Loucy (cell line): ENCODE data around the gene FRAS1.

ENCODE experiments used
- H2AFZ ChIP-seq: fragments of 200-600 bp; sonication (generic); 2 replicates; pipeline ENCODE4 v1.6.0; 2016; ENCODE audit warnings: antibody characterized with exemption, mild to moderate bottlenecking, low read length, moderate library complexity
- H3F3A ChIP-seq: fragments of 200-600 bp; 2 replicates; pipeline ENCODE4 v1.6.0; 2016; ENCODE audit warnings: antibody characterized with exemption, low read depth, mild to moderate bottlenecking
- H3K27me3 ChIP-seq: fragments of 200-600 bp; sonication (generic); 2 replicates; pipeline ENCODE4 v1.6.1; 2014; ENCODE audit warnings: low read length, mild to moderate bottlenecking; ENCODE audit not compliant: insufficient read depth, poor library complexity, severe bottlenecking
- H3K36me3 ChIP-seq: fragments of 200-600 bp; sonication (generic); 2 replicates; pipeline ENCODE4 v1.6.1; 2016; ENCODE audit warnings: low read length; ENCODE audit not compliant: insufficient read depth
- H3K4me1 ChIP-seq: fragments of 200-600 bp; sonication (generic); 2 replicates; pipeline ENCODE4 v1.5.1; 2014; ENCODE audit warnings: low read length, mild to moderate bottlenecking; ENCODE audit not compliant: insufficient read depth, poor library complexity, severe bottlenecking
- H3K4me2 ChIP-seq: fragments of 200-600 bp; sonication (generic); 2 replicates; pipeline ENCODE4 v1.6.0; 2014; ENCODE audit warnings: antibody characterized with exemption, low read length, low read depth, mild to moderate bottlenecking; ENCODE audit not compliant: poor library complexity, severe bottlenecking
- H3K4me3 ChIP-seq: fragments of 200-600 bp; sonication (generic); 2 replicates; pipeline ENCODE4 v1.5.1; 2014; ENCODE audit warnings: low read length, mild to moderate bottlenecking, mixed read lengths; ENCODE audit not compliant: poor library complexity, severe bottlenecking
- H3K79me2 ChIP-seq: fragments of 200-600 bp; sonication (generic); 2 replicates; pipeline ENCODE4 v1.6.1; 2014; ENCODE audit warnings: low read length; ENCODE audit not compliant: insufficient read depth
- H3K9ac ChIP-seq: fragments of 200-600 bp; sonication (generic); 2 replicates; pipeline ENCODE4 v1.6.0; 2014; ENCODE audit warnings: mild to moderate bottlenecking, low read depth, low read length, moderate library complexity; ENCODE audit not compliant: poor library complexity, severe bottlenecking
- H3K9me2 ChIP-seq: fragments of 200-600 bp; sonication (generic); replicated peaks from 2 replicates; pipeline ENCODE4 v1.6.1; 2016; ENCODE audit warnings: low read depth, low read length, mixed read lengths
- H3K9me3 ChIP-seq: fragments of 200-600 bp; sonication (generic); 2 replicates; pipeline ENCODE4 v1.6.1; 2014; ENCODE audit warnings: mild to moderate bottlenecking, antibody characterized with exemption, low read length, low read depth; ENCODE audit not compliant: insufficient read depth
- H4K20me1 ChIP-seq: fragments of 200-600 bp; sonication (generic); 2 replicates; pipeline ENCODE4 v1.6.0; 2014; ENCODE audit warnings: antibody characterized with exemption, low read length, mild to moderate bottlenecking; ENCODE audit not compliant: insufficient read depth, poor library complexity, severe bottlenecking
- EZH2phosphoT487 ChIP-seq: fragments of 200-600 bp; IDR thresholded peaks from 2 replicates; pipeline ENCODE4 v1.6.1; 2018; ENCODE audit warnings: antibody characterized with exemption, mild to moderate bottlenecking, moderate library complexity, borderline replicate concordance
- TF ChIP-seq, protein P1 (sequence below): fragments of 200-600 bp; sonication (generic); conservative IDR thresholded peaks from 2 replicates; pipeline ENCODE4 v1.5.1; 2014; ENCODE audit warnings: mild to moderate bottlenecking, antibody characterized with exemption, low read length

FRAS1 gene

DNA sequence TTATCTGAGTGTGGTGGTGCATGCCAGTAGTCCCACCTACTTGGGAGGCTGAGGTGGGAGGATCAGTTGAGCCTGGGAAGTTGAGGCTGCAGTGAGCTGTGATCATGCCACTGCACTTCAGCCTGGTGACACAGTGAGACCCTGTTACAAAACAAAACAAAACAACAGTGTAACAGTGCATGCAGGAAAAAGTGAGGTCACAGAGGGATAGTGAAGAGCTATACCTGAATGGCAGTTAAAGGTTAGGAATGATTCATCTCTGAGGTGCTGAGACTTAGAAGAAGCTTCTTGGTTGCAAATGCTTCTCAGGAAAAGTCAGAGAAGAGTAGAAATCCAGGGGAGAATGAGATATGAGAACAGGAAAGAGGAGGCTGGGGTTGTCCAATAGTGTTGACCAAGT lies 178.7 kb downstream of the FRAS1 start:
- no peak for TF ChIP-seq EZH2phosphoT487
- TF ChIP-seq, protein P1, sequence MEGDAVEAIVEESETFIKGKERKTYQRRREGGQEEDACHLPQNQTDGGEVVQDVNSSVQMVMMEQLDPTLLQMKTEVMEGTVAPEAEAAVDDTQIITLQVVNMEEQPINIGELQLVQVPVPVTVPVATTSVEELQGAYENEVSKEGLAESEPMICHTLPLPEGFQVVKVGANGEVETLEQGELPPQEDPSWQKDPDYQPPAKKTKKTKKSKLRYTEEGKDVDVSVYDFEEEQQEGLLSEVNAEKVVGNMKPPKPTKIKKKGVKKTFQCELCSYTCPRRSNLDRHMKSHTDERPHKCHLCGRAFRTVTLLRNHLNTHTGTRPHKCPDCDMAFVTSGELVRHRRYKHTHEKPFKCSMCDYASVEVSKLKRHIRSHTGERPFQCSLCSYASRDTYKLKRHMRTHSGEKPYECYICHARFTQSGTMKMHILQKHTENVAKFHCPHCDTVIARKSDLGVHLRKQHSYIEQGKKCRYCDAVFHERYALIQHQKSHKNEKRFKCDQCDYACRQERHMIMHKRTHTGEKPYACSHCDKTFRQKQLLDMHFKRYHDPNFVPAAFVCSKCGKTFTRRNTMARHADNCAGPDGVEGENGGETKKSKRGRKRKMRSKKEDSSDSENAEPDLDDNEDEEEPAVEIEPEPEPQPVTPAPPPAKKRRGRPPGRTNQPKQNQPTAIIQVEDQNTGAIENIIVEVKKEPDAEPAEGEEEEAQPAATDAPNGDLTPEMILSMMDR: no peak
- no peak overlapping the region for H3K9ac ChIP-seq
- no peak overlapping the region for H3K4me3 ChIP-seq
- no peaks in the 10 kb centered on the region for H3K27me3 ChIP-seq
- H3K9me3 ChIP-seq: no peaks in the 10 kb centered on the region
- H3K79me2 ChIP-seq: no peaks in the 10 kb centered on the region
- H3K4me1 ChIP-seq: no peaks in the 10 kb centered on the region
- H3K36me3 ChIP-seq: no peaks in the 10 kb centered on the region
- H2AFZ ChIP-seq: no peak overlapping the region
- no peak overlapping the region for H3K4me2 ChIP-seq
- H3F3A ChIP-seq: no peaks in the 10 kb centered on the region
- no peaks in the 10 kb centered on the region for H3K9me2 ChIP-seq
- H4K20me1 ChIP-seq: no peaks in the 10 kb centered on the region

DNA sequence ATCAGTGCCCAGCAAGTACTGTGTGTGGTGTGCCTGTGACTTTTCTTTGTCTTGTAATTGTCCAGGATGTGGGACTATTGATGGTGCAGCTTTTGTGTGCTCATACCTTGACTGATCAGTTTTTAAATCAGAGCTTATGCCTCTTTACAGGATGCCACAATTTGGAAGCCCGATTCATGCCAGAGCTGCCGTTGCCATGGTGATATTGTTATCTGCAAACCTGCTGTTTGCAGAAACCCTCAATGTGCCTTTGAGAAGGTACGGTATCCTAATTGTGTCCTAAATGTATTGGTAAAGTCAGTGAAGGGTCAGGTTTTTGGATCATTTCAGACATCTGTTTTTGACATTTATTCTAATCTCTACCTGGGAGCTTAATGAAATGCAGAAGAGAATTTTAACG lies 180.2 kb downstream of the FRAS1 start:
- no peak overlapping the region for H3K4me3 ChIP-seq
- no peak overlapping the region for H2AFZ ChIP-seq
- H3K9ac ChIP-seq: no peak overlapping the region
- TF ChIP-seq, protein P1: no peak
- TF ChIP-seq EZH2phosphoT487: no peak
- no peaks in the 10 kb centered on the region for H3K9me3 ChIP-seq
- H3K4me1 ChIP-seq: no peaks in the 10 kb centered on the region
- no peaks in the 10 kb centered on the region for H3K27me3 ChIP-seq
- H3K36me3 ChIP-seq: no peaks in the 10 kb centered on the region
- no peak overlapping the region for H3K4me2 ChIP-seq
- H3K79me2 ChIP-seq: no peaks in the 10 kb centered on the region
- no peaks in the 10 kb centered on the region for H3F3A ChIP-seq
- H3K9me2 ChIP-seq: no peaks in the 10 kb centered on the region
- no peaks in the 10 kb centered on the region for H4K20me1 ChIP-seq

DNA sequence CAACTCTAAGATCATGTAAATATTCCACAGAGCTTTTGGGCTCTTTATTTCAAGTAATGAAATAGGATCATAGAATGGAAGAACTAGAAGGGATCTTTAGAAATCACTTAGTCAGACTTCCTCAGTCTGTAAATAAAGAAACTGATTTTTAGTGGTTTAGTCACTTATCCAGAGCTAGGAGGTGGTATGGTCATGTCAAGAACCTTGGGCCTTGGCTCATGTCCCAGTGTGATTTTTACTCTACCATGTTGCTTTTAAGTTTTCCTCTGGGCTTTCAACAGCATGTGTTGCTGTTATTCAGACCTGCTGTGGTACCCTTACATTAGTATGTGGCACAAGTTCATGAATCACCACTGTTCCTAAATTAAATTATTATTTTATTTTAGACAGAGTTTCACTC lies 184.9 kb downstream of the FRAS1 start:
- TF ChIP-seq, protein P1: no peak
- TF ChIP-seq EZH2phosphoT487: no peak
- H3K4me2 ChIP-seq: no peak overlapping the region
- no peaks in the 10 kb centered on the region for H3K36me3 ChIP-seq
- H4K20me1 ChIP-seq: no peaks in the 10 kb centered on the region
- no peaks in the 10 kb centered on the region for H3K9me2 ChIP-seq
- no peak overlapping the region for H3K9ac ChIP-seq
- H3K4me3 ChIP-seq: no peak overlapping the region
- no peaks in the 10 kb centered on the region for H3F3A ChIP-seq
- no peaks in the 10 kb centered on the region for H3K9me3 ChIP-seq
- H3K79me2 ChIP-seq: no peaks in the 10 kb centered on the region
- H3K4me1 ChIP-seq: no peaks in the 10 kb centered on the region
- no peaks in the 10 kb centered on the region for H3K27me3 ChIP-seq
- H2AFZ ChIP-seq: no peak overlapping the region
